ENCODE data around the gene EI24. TPM values are rescaled to one million over a fixed set of nuclear protein-coding genes. Genes with fewer than 3 reads are reported as not detected.
A peak's percentile ranks its signal among the peaks of the same experiment; 100 is the strongest.
"Not testable (repeated sequence)": the region's sequence is repeated elsewhere in the genome, so short reads cannot be mapped to it uniquely, and the experiment has no call there.

The EI24 gene
- total RNA-seq, result 19.2 TPM
- 10 to 100 TPM; 57.2 to 84.9 (median 75.8) TPM for polyA plus RNA-seq

GRCh38 chr11:125568970-125569914 lies at the start of gene EI24:
Gene EI24, plus strand, starts transcription at chr11:125569477. Its CDS starts 3,051 bp downstream, at chr11:125572528.
- Mint-ChIP-seq H3K4me3 (peak within 1 kb of the TSS; percentile 92 to 94 (median 92)), H3K27ac (peak within 1 kb of the TSS; percentile 93 to 95 (median 94)), H3K27me3 (no peaks in the 10 kb centered on the region), H3K9me3 (no peaks in the 10 kb centered on the region), H3K4me1 (peaks cover 8 to 41% (median 23%) of the 10 kb centered on the region in 4 donors), H3K36me3 (peaks cover 13% of the 10 kb centered on the region)
- Histone ChIP-seq H3K36me3 (ENCODE audit: control insufficient read depth, insufficient read depth, low read length) (peaks cover 19% of the 10 kb centered on the region), H3K27ac (ENCODE audit: insufficient read depth, low read length, poor library complexity, severe bottlenecking) (peak within 1 kb of the TSS; percentile 76), H3K27me3 (ENCODE audit: control insufficient read depth, insufficient read depth, low read length) (no peaks in the 10 kb centered on the region), H3K4me1 (ENCODE audit: control insufficient read depth, insufficient read depth, low read length, poor library complexity, severe bottlenecking) (peaks cover 18% of the 10 kb centered on the region), H3K4me3 (ENCODE audit: low read depth, low read length) (peak within 1 kb of the TSS; percentile 87), H3K9me3 (ENCODE audit: control insufficient read depth in 2 of 2, low read length in 2 of 2) (no peaks in the 10 kb centered on the region)
- ATAC-seq (ENCODE audit: low read depth in 2 of 2) (peak; percentile 98), DNase-seq (peak; percentile 81 to 92 (median 84))

- Histone ChIP-seq H3K27ac (ENCODE audit: insufficient read depth, low read length, poor library complexity, severe bottlenecking) (no peak overlapping the region), H3K36me3 (ENCODE audit: control insufficient read depth, insufficient read depth, low read length) (no peaks in the 10 kb centered on the region), H3K4me3 (ENCODE audit: low read depth, low read length) (no peak overlapping the region), H3K27me3 (ENCODE audit: control insufficient read depth, insufficient read depth, low read length) (no peaks in the 10 kb centered on the region), H3K4me1 (ENCODE audit: control insufficient read depth, insufficient read depth, low read length, poor library complexity, severe bottlenecking) (peaks cover 1% of the 10 kb centered on the region), H3K9me3 (ENCODE audit: control insufficient read depth in 2 of 2, low read length in 2 of 2) (peaks cover 0 to 2% of the 10 kb centered on the region in 2 experiments)
- Mint-ChIP-seq H3K4me1 (peaks cover 0 to 12% (median 1%) of the 10 kb centered on the region in 4 donors), H3K27me3 (no peaks in the 10 kb centered on the region), H3K27ac (no peak overlapping the region), H3K9me3 (peaks cover 0 to 6% (median 2%) of the 10 kb centered on the region in 7 donors), H3K36me3 (no peaks in the 10 kb centered on the region), H3K4me3 (no peak overlapping the region)
- DNase-seq (no peak), ATAC-seq (ENCODE audit: low read depth in 2 of 2) (no peak)
Measured at GRCh38 chr11:125519860-125520834, 49.1 kb upstream of the EI24 start.

GRCh38 chr11:125525303-125525702 lies 44.0 kb upstream of the EI24 start:
- Histone ChIP-seq H3K27ac (ENCODE audit: insufficient read depth, low read length, poor library complexity, severe bottlenecking) (no peak overlapping the region), H3K4me1 (ENCODE audit: control insufficient read depth, insufficient read depth, low read length, poor library complexity, severe bottlenecking) (no peaks in the 10 kb centered on the region), H3K9me3 (ENCODE audit: control insufficient read depth in 2 of 2, low read length in 2 of 2) (no peaks in the 10 kb centered on the region), H3K4me3 (ENCODE audit: low read depth, low read length) (no peak overlapping the region), H3K27me3 (ENCODE audit: control insufficient read depth, insufficient read depth, low read length) (no peaks in the 10 kb centered on the region), H3K36me3 (ENCODE audit: control insufficient read depth, insufficient read depth, low read length) (no peaks in the 10 kb centered on the region)
- Mint-ChIP-seq H3K36me3 (no peaks in the 10 kb centered on the region), H3K27ac (no peak overlapping the region), H3K27me3 (peaks cover 19% of the 10 kb centered on the region), H3K4me1 (peaks cover 0 to 4% (median 0%) of the 10 kb centered on the region in 4 donors), H3K9me3 (peaks cover 0 to 8% (median 2%) of the 10 kb centered on the region in 7 donors), H3K4me3 (no peak overlapping the region)
- DNase-seq (no peak), ATAC-seq (ENCODE audit: low read depth in 2 of 2) (no peak)

- Mint-ChIP-seq H3K27ac (no peak overlapping the region), H3K4me1 (peaks cover 0 to 4% (median 0%) of the 10 kb centered on the region in 4 donors), H3K36me3 (no peaks in the 10 kb centered on the region), H3K4me3 (no peak overlapping the region), H3K27me3 (peaks cover 32% of the 10 kb centered on the region), H3K9me3 (peaks cover 0 to 3% (median 0%) of the 10 kb centered on the region in 7 donors)
- DNase-seq (no peak), ATAC-seq (ENCODE audit: low read depth in 2 of 2) (no peak)
- H3K4me3 ChIP-seq (ENCODE audit: low read depth, low read length), result no peak overlapping the region
- H3K9me3 ChIP-seq (ENCODE audit: control insufficient read depth in 2 of 2, low read length in 2 of 2), result no peaks in the 10 kb centered on the region
- H3K27me3 ChIP-seq (ENCODE audit: control insufficient read depth, insufficient read depth, low read length), result peaks cover 8% of the 10 kb centered on the region
- no peaks in the 10 kb centered on the region for H3K4me1 ChIP-seq (ENCODE audit: control insufficient read depth, insufficient read depth, low read length, poor library complexity, severe bottlenecking)
- H3K27ac ChIP-seq (ENCODE audit: insufficient read depth, low read length, poor library complexity, severe bottlenecking), result no peak overlapping the region
- no peaks in the 10 kb centered on the region for H3K36me3 ChIP-seq (ENCODE audit: control insufficient read depth, insufficient read depth, low read length)
Measured at GRCh38 chr11:125532668-125533067, 36.6 kb upstream of the EI24 start.

- H3K27me3 Mint-ChIP-seq, result peaks cover 21% of the 10 kb centered on the region
- H3K4me1 Mint-ChIP-seq, result no peaks in the 10 kb centered on the region
- no peak overlapping the region for H3K4me3 ChIP-seq (ENCODE audit: low read depth, low read length)
- no peak for ATAC-seq (ENCODE audit: low read depth in 2 of 2)
- no peaks in the 10 kb centered on the region for H3K4me1 ChIP-seq (ENCODE audit: control insufficient read depth, insufficient read depth, low read length, poor library complexity, severe bottlenecking)
- H3K27ac ChIP-seq (ENCODE audit: insufficient read depth, low read length, poor library complexity, severe bottlenecking), result no peak overlapping the region
- no peaks in the 10 kb centered on the region for H3K36me3 Mint-ChIP-seq
- H3K4me3 Mint-ChIP-seq, result no peak overlapping the region
- no peak overlapping the region for H3K27ac Mint-ChIP-seq
- H3K9me3 Mint-ChIP-seq, result no peaks in the 10 kb centered on the region
- DNase-seq, result no peak
- H3K27me3 ChIP-seq (ENCODE audit: control insufficient read depth, insufficient read depth, low read length), result peaks cover 8% of the 10 kb centered on the region
- no peaks in the 10 kb centered on the region for H3K36me3 ChIP-seq (ENCODE audit: control insufficient read depth, insufficient read depth, low read length)
- no peaks in the 10 kb centered on the region for H3K9me3 ChIP-seq (ENCODE audit: control insufficient read depth in 2 of 2, low read length in 2 of 2)
Measured at GRCh38 chr11:125535585-125535984, 33.7 kb upstream of the EI24 start.

GRCh38 chr11:125536834-125537233 lies 32.4 kb upstream of the EI24 start:
- not testable (repeated sequence) for DNase-seq; H3K9me3 ChIP-seq (ENCODE audit: control insufficient read depth in 2 of 2, low read length in 2 of 2); H3K27ac Mint-ChIP-seq; ATAC-seq (ENCODE audit: low read depth in 2 of 2); H3K4me3 Mint-ChIP-seq; H3K27me3 ChIP-seq (ENCODE audit: control insufficient read depth, insufficient read depth, low read length); H3K36me3 ChIP-seq (ENCODE audit: control insufficient read depth, insufficient read depth, low read length); H3K4me1 ChIP-seq (ENCODE audit: control insufficient read depth, insufficient read depth, low read length, poor library complexity, severe bottlenecking); H3K9me3 Mint-ChIP-seq; H3K27ac ChIP-seq (ENCODE audit: insufficient read depth, low read length, poor library complexity, severe bottlenecking); H3K36me3 Mint-ChIP-seq; H3K4me1 Mint-ChIP-seq; H3K4me3 ChIP-seq (ENCODE audit: low read depth, low read length)
- peaks cover 21% of the 10 kb centered on the region for H3K27me3 Mint-ChIP-seq

- H3K36me3 Mint-ChIP-seq, result peaks cover 2% of the 10 kb centered on the region
- Histone ChIP-seq H3K4me1 (ENCODE audit: control insufficient read depth, insufficient read depth, low read length, poor library complexity, severe bottlenecking) (no peaks in the 10 kb centered on the region), H3K4me3 (ENCODE audit: low read depth, low read length) (no peak overlapping the region), H3K27me3 (ENCODE audit: control insufficient read depth, insufficient read depth, low read length) (no peaks in the 10 kb centered on the region), H3K27ac (ENCODE audit: insufficient read depth, low read length, poor library complexity, severe bottlenecking) (no peak overlapping the region), H3K36me3 (ENCODE audit: control insufficient read depth, insufficient read depth, low read length) (no peaks in the 10 kb centered on the region), H3K9me3 (ENCODE audit: control insufficient read depth in 2 of 2, low read length in 2 of 2) (peaks cover 3 to 4% of the 10 kb centered on the region in 2 experiments)
- ATAC-seq (ENCODE audit: low read depth in 2 of 2) (no peak), DNase-seq (no peak)
- no peak overlapping the region for H3K4me3 Mint-ChIP-seq
- H3K9me3 Mint-ChIP-seq, result peaks cover 0 to 10% (median 3%) of the 10 kb centered on the region in 7 donors
- no peaks in the 10 kb centered on the region for H3K27me3 Mint-ChIP-seq
- no peaks in the 10 kb centered on the region for H3K4me1 Mint-ChIP-seq
- no peak overlapping the region for H3K27ac Mint-ChIP-seq
Measured at GRCh38 chr11:125542709-125543108, 26.6 kb upstream of the EI24 start.
